GM12892 (cell line): ENCODE results near the gene PRSS50.

Experiments used
- POLR2A ChIP-seq: IDR thresholded peaks from 2 replicates; pipeline ENCODE4 v1.6.1; 2011; ENCODE audit warnings: low read depth, low read length, control low read depth
- POLR2AphosphoS5 ChIP-seq: IDR thresholded peaks from 2 replicates; pipeline ENCODE4 v1.6.1; 2011; ENCODE audit warnings: low read depth, low read length, control low read depth
- TAF1 ChIP-seq: IDR thresholded peaks from 2 replicates; pipeline ENCODE4 v1.6.1; 2011; ENCODE audit warnings: low read depth, mild to moderate bottlenecking, control low read depth, low read length, borderline replicate concordance

DNA sequence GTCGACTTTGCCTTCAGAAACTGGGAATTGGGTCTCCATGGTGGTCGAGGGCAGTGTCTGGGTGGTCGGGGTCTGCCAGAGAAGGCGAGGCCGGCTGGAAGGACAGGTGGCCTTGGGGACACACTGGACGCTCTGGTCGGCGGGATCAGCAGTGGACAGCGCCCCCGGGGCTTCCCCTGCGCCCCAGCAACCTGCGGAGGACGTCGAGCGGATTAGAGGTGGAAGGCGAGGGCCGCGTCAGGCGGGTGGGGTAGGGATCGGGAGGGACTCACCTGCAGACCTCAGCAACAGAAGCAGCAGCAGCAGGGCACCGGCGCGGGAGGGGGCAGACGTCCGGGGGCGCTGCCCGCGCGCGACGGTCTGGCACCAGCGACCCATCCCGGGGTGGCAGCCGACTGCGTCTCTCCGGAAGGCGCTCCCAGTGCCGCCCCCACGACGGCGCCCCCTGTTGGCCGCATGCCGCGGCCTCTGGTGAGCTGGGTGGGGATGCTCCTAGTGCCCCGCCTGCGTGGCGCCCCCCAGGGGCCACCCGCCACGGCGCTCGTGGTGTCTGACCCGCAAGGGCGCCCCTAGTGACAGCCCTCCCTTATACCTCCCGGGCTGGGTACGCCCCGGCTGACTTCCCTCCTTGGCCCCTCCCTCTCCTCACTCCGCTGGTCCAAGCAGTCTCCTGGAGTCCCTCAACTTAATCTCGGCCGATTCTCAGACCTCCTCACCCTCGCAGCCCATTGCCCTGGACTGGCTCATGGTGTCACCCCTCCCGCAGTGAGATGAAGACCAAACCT is at the start of gene PRSS50:
- no peak for TF ChIP-seq TAF1
- no peak for TF ChIP-seq POLR2A
- no peak for TF ChIP-seq POLR2AphosphoS5
